ENCODE results near the gene PRAMEF1.

DNA sequence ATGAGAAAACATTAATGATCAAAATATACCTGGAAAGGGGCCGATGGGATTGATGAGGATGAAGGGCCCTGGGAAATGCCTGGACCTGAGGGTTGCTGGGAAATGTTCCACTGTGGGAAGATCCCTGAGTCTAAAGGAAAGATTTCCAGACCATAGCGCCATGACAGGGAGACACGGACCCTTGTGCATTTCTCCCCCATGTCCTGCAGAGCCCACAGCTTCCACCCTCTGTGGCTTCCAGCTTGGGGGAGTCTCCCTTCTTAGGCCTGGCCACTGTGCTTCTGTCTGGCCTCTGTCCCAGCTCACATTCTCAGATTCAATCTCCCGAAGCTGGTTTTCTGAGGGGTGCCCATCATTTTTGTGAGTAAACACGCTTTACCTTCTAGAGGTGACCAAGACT, 18.7 kb upstream of the PRAMEF1 start:
- TF ChIP-seq, protein P1, sequence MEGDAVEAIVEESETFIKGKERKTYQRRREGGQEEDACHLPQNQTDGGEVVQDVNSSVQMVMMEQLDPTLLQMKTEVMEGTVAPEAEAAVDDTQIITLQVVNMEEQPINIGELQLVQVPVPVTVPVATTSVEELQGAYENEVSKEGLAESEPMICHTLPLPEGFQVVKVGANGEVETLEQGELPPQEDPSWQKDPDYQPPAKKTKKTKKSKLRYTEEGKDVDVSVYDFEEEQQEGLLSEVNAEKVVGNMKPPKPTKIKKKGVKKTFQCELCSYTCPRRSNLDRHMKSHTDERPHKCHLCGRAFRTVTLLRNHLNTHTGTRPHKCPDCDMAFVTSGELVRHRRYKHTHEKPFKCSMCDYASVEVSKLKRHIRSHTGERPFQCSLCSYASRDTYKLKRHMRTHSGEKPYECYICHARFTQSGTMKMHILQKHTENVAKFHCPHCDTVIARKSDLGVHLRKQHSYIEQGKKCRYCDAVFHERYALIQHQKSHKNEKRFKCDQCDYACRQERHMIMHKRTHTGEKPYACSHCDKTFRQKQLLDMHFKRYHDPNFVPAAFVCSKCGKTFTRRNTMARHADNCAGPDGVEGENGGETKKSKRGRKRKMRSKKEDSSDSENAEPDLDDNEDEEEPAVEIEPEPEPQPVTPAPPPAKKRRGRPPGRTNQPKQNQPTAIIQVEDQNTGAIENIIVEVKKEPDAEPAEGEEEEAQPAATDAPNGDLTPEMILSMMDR (IDR thresholded peaks at IDR 0.05): no peak
- TF ChIP-seq POLR2A (IDR thresholded peaks at IDR 0.05) (no peak), POLR2AphosphoS5 (IDR thresholded peaks at IDR 0.05) (no peak), EP300 (IDR thresholded peaks at IDR 0.05) (no peak)

Data from gastroesophageal sphincter (tissue), 3 donors.